ENCODE results near the gene SERTAD4. TPM values are rescaled to one million over a fixed set of nuclear protein-coding genes. Genes with fewer than 3 reads are reported as not detected.

SERTAD4 gene
- total RNA-seq, 1 experiment from 2014 or later, result 8.0 TPM

DNA sequence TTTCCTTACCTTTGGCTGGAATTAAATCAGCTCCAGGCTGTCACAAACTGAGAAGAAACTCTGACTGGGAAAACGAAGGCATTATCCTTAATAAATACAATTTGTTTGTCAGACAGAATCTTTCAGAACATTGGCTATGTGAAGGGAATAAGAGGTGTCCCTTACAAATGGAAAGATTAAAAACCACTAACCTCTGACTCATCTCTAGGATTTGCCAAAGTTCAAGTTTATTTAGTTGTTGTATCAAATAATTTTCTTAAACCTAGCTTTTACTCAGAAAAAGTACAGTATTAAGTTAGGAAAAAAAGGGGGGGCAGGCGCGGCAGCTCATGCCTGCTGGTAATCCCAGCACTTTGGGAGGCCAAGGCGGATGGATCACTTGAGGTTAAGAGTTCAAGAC is 15.7 kb downstream of the SERTAD4 start:
- TF ChIP-seq, protein P1, sequence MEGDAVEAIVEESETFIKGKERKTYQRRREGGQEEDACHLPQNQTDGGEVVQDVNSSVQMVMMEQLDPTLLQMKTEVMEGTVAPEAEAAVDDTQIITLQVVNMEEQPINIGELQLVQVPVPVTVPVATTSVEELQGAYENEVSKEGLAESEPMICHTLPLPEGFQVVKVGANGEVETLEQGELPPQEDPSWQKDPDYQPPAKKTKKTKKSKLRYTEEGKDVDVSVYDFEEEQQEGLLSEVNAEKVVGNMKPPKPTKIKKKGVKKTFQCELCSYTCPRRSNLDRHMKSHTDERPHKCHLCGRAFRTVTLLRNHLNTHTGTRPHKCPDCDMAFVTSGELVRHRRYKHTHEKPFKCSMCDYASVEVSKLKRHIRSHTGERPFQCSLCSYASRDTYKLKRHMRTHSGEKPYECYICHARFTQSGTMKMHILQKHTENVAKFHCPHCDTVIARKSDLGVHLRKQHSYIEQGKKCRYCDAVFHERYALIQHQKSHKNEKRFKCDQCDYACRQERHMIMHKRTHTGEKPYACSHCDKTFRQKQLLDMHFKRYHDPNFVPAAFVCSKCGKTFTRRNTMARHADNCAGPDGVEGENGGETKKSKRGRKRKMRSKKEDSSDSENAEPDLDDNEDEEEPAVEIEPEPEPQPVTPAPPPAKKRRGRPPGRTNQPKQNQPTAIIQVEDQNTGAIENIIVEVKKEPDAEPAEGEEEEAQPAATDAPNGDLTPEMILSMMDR (conservative IDR thresholded peaks at IDR 0.05; ENCODE audit: low read depth, low read length), result no peak
- no peak for TF ChIP-seq EZH2 (IDR thresholded peaks at IDR 0.05; ENCODE audit: borderline replicate concordance, low read depth, low read length, poor library complexity, severe bottlenecking)
- ChIA-PET CTCF (no interaction called here), POLR2A (ENCODE audit: low non-redundant PET) (no interaction called here)
- DNase-seq (ENCODE audit: low spot score), result no peak
- H3K27me3 ChIP-seq (replicated peaks; ENCODE audit: insufficient read depth, low read depth, low read length, poor library complexity), result no peaks in the 10 kb centered on the region
- H3K36me3 ChIP-seq (ENCODE audit: insufficient read depth, low read length, poor library complexity, severe bottlenecking), result no peaks in the 10 kb centered on the region
- no TSS peak for BruUV-seq (replicated peaks)
- H3K4me1 ChIP-seq (ENCODE audit: insufficient read depth, low read length, poor library complexity, severe bottlenecking), result peaks cover 51% of the 10 kb centered on the region
- H3K4me3 ChIP-seq (ENCODE audit: low read depth, low read length, poor library complexity, severe bottlenecking), result no peak overlapping the region
- no peaks in the 10 kb centered on the region for H3K9me3 ChIP-seq (ENCODE audit: low read depth, low read length, poor library complexity, severe bottlenecking)
- H3K27ac ChIP-seq (ENCODE audit: low read depth, low read length, poor library complexity, severe bottlenecking), result no peak overlapping the region
- intact Hi-C loops (cut with micrococcal nuclease; ENCODE audit: unreplicated experiment), result no loop called here

DNA sequence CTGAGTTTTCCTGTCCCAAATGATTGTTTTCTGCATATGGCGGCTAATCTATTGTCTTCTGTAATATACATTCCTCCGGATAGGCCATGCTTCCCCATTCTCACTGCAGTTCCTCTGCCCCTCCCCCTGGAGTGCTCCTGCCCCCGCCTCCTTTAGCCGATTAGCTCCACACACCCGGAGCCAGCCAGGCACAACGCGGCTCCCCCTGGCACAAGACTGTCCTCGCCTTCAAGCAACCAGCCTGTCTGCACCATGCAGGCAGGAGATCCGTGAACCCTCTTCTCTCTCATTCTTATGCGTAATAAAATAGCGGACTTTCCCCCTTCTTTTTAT is 18.0 kb downstream of the SERTAD4 start:
- no peaks in the 10 kb centered on the region for H3K36me3 ChIP-seq (ENCODE audit: insufficient read depth, low read length, poor library complexity, severe bottlenecking)
- no peaks in the 10 kb centered on the region for H3K9me3 ChIP-seq (ENCODE audit: low read depth, low read length, poor library complexity, severe bottlenecking)
- TF ChIP-seq EZH2 (IDR thresholded peaks at IDR 0.05; ENCODE audit: borderline replicate concordance, low read depth, low read length, poor library complexity, severe bottlenecking), result no peak
- TF ChIP-seq, protein P1 (conservative IDR thresholded peaks at IDR 0.05; ENCODE audit: low read depth, low read length), result no peak
- intact Hi-C loops (cut with micrococcal nuclease; ENCODE audit: unreplicated experiment), result loop anchor here (5.0 kb wide), 1 partner anchor 42 kb away; no protein-coding TSS in a partner anchor
- H3K27me3 ChIP-seq (replicated peaks; ENCODE audit: insufficient read depth, low read depth, low read length, poor library complexity), result no peaks in the 10 kb centered on the region
- ChIA-PET POLR2A (ENCODE audit: low non-redundant PET) (no interaction called here), CTCF (interaction anchor here (0.5 to 0.7 kb wide), 3 partner anchors 41 to 390 kb away, joined by 6 to 14 read pairs (median 8); no protein-coding TSS in a partner anchor)
- H3K4me1 ChIP-seq (ENCODE audit: insufficient read depth, low read length, poor library complexity, severe bottlenecking), result peaks cover 44% of the 10 kb centered on the region
- peak overlapping the region; percentile 42 for H3K4me3 ChIP-seq (ENCODE audit: low read depth, low read length, poor library complexity, severe bottlenecking)
- DNase-seq (ENCODE audit: low spot score), result peak; percentile 95
- peak overlapping the region; percentile 28 for H3K27ac ChIP-seq (ENCODE audit: low read depth, low read length, poor library complexity, severe bottlenecking)
- BruUV-seq (replicated peaks), result no TSS peak

DNA sequence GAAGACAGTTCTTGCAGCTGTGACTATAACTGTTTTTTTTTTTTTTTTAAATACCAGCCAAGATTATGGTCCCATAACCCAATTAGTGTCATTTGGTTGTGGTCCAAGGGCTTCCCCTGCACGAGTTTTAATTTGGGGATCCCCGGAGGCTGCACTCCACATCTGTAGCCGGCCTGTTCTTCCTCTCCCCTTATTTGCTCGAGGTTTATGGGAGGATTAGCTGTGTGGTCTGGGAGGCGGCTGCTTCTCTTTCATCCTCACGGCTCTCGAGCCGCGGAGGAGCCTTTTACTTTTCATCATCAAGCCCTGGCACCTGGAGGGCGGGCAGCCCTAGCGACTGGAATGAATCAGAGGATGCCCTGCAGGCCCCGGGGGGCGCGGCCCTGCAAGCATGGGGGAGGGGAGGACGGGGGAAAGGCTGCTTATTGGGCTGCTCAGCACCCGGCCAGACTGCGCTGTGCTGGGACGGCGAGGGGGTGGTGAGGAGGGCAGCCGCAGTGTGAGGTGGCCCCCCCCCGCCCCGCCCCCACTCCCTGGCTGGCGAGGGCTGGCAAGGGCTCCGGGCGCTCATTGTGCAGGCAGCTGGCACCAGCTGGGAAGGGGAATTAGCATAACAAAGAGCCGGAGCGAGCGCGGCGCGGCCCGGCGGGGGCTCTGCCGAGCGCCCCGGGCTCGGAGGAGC is 18.5 kb downstream of the SERTAD4 start:
- intact Hi-C loops (cut with micrococcal nuclease; ENCODE audit: unreplicated experiment), result loop anchor here (5.0 kb wide), 1 partner anchor 41 kb away; no protein-coding TSS in a partner anchor
- TF ChIP-seq EZH2 (IDR thresholded peaks at IDR 0.05; ENCODE audit: borderline replicate concordance, low read depth, low read length, poor library complexity, severe bottlenecking), result no peak
- TF ChIP-seq, protein P1 (conservative IDR thresholded peaks at IDR 0.05; ENCODE audit: low read depth, low read length), result no peak
- H3K27me3 ChIP-seq (replicated peaks; ENCODE audit: insufficient read depth, low read depth, low read length, poor library complexity), result no peaks in the 10 kb centered on the region
- no peaks in the 10 kb centered on the region for H3K9me3 ChIP-seq (ENCODE audit: low read depth, low read length, poor library complexity, severe bottlenecking)
- H3K36me3 ChIP-seq (ENCODE audit: insufficient read depth, low read length, poor library complexity, severe bottlenecking), result no peaks in the 10 kb centered on the region
- no TSS peak for BruUV-seq (replicated peaks)
- peak overlapping the region; percentile 42 for H3K4me3 ChIP-seq (ENCODE audit: low read depth, low read length, poor library complexity, severe bottlenecking)
- ChIA-PET CTCF (interaction anchor here (0.5 to 1.0 kb wide), 4 partner anchors 14 to 391 kb away, joined by 4 to 14 read pairs (median 7); no protein-coding TSS in a partner anchor), POLR2A (ENCODE audit: low non-redundant PET) (no interaction called here)
- peak overlapping the region; percentile 51 for H3K27ac ChIP-seq (ENCODE audit: low read depth, low read length, poor library complexity, severe bottlenecking)
- H3K4me1 ChIP-seq (ENCODE audit: insufficient read depth, low read length, poor library complexity, severe bottlenecking), result peaks cover 42% of the 10 kb centered on the region
- peak; percentile 91 for DNase-seq (ENCODE audit: low spot score)
